Astrocyte of the spinal cord (primary cell): ENCODE measurements around the gene PPOX.

Experiments
- DNase-seq: peaks from one replicate; pipeline ENCODE4 v3.0.0; 2011; ENCODE audit warnings: low read depth, low spot score
- H3K4me3 ChIP-seq: 2 replicates; pipeline ENCODE4 v1.5.1; 2011; ENCODE audit warnings: low read depth, mild to moderate bottlenecking, low read length, moderate library complexity
- in situ Hi-C: cut with HindIII; loops from 2 replicates; pipeline ENCODE4 v1.10.0; 2017; ENCODE audit warnings: low sequenced_read_pairs
- TF ChIP-seq, protein P1 (sequence below): IDR thresholded peaks from 2 replicates; pipeline ENCODE4 v1.5.1; 2012; ENCODE audit warnings: low read depth, mild to moderate bottlenecking, low read length, inconsistent platforms

Gene PPOX

DNA sequence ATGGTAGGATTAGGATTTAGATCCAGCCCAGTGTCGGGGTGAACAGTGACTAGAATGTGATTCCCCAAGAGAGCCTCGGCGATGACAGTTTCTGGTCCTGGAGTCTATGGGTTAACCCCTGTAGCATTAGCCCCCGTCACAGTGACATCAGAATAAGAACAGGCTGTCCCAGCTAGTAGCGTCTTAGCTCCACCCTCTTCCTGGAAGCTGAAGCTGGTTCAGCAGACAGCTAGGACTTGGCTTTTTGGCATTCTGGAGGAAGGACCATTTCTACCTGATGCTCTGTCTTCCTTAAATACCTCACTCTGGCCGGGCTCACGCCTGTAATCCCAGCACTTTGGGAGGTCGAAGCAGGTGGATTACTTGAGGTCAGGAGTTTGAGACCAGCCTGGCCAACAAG lies 40.9 kb downstream of the PPOX start:
- TF ChIP-seq, protein P1, sequence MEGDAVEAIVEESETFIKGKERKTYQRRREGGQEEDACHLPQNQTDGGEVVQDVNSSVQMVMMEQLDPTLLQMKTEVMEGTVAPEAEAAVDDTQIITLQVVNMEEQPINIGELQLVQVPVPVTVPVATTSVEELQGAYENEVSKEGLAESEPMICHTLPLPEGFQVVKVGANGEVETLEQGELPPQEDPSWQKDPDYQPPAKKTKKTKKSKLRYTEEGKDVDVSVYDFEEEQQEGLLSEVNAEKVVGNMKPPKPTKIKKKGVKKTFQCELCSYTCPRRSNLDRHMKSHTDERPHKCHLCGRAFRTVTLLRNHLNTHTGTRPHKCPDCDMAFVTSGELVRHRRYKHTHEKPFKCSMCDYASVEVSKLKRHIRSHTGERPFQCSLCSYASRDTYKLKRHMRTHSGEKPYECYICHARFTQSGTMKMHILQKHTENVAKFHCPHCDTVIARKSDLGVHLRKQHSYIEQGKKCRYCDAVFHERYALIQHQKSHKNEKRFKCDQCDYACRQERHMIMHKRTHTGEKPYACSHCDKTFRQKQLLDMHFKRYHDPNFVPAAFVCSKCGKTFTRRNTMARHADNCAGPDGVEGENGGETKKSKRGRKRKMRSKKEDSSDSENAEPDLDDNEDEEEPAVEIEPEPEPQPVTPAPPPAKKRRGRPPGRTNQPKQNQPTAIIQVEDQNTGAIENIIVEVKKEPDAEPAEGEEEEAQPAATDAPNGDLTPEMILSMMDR: no peak
- H3K4me3 ChIP-seq: no peak overlapping the region
- in situ Hi-C loops: loop anchor here (25.0 kb wide), 1 partner anchor 155 kb away; the partner anchor contains the start of gene CFAP126
- DNase-seq: no peak

DNA sequence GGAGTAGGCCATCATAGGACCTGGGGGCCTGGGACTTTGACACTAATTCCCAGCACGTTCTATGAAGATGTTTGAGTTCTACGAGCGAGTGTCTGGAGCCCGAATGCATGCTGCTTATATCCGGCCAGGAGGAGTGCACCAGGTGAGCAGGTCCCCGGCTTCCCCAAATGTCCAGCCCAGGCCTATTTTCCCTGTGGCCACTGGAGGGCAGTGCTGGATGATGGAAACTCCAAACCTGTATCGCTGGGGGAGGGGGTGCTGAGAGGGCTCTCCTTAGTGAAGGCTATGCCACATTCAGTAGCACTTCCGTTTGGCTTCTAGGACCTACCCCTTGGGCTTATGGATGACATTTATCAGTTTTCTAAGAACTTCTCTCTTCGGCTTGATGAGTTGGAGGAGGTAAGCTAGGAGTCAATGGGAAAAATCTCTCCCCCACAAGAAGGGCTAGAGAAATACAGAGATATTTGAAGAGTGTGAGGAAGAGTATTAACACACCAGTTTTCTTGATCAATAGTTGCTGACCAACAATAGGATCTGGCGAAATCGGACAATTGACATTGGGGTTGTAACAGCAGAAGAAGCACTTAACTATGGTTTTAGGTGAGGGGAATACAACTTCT lies 43.7 kb downstream of the PPOX start:
- peak; percentile 62 for DNase-seq
- H3K4me3 ChIP-seq: no peak overlapping the region
- TF ChIP-seq, protein P1: peak; percentile 96
- in situ Hi-C loops: loop anchor here (25.0 kb wide), 1 partner anchor 152 kb away; the partner anchor contains the start of gene CFAP126

DNA sequence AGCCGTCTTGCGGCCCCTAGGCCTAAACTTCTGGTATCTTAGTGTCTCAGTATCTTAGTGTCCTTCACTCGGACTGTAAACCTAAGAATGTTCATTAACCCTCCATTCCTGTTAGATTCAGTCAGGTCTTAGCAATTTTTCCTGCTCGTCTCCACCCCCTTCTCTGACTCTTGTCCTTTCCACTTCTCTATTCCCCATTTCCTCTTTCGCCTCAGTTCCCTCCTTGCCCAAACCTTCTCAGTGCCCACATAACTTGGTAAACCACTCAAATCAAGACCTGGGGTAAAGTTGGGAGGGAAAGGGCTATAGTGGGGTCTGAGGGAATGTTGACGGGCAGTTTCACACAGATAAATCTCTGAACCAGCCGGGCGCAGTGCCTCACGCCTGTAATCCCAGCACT lies 48.1 kb downstream of the PPOX start:
- DNase-seq: no peak
- in situ Hi-C loops: loop anchor here (25.0 kb wide), 1 partner anchor 148 kb away; the partner anchor contains the start of gene CFAP126
- H3K4me3 ChIP-seq: no peak overlapping the region
- TF ChIP-seq, protein P1: no peak

DNA sequence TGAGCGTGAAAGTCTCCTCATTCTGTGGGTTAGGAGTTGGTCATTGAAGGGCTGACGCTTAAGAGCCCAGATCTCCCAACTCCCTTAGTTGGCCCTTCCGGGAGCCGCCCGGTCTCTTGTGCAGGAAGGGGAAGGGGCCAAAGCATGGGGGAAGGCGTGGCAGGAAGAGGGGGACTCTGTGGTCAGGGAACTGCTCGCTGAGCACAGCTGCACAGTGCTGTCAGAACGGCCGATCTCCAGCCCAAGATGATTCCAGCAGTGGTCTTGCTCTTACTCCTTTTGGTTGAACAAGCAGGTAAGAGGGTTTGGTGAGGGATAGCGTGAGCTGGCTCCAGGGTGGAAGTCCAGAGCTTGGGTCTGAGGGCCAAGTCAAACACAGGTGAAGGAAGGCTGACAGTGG lies 48.9 kb downstream of the PPOX start, which contains the start of gene FCER1G:
FCER1G (plus strand) TSS at position 220 of the 400 bp plus-strand sequence; CDS start at position 247, 27 bp downstream.
- H3K4me3 ChIP-seq: no peak within 1 kb of the TSS
- DNase-seq: no peak
- in situ Hi-C loops: loop anchor here (25.0 kb wide), 1 partner anchor 147 kb away; the partner anchor contains the start of gene CFAP126
- TF ChIP-seq, protein P1: no peak

DNA sequence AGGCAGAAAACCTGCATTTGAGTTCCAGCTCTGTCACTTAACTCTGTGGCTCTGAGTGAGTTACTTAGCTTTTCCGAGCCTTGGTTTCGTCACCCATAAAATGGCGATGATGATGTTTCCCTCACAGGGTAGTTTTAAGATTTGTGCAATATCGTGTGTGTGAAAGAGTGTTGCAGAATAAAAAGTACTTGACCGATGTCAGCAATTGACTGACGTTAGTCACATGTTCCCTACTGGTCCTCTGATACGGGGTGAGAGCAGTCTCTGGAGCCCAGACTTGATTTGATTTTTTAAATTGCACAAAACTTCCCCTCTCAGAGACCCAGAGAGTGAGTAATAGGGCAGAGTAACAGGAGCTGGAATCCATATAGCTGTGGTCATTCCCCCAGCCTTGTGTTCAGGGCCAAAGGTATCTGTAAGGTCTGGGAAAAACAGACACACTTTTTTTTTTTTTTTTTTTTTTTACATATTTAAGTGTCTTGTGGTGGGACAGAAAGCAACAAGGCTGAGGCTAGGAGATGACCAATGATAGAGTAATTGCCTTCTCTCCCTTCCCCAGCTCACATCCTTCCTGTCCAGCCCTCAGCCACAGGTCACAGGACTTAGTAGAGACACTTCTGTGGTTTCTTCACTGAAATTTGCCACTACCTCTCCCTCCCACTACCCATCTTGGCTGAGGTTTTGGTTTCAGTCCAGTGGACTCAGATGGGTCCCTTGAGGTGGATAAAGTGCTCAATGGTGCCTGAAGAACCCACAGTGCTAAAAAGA lies 50.9 kb downstream of the PPOX start:
- no peak overlapping the region for H3K4me3 ChIP-seq
- TF ChIP-seq, protein P1: no peak
- in situ Hi-C loops: loop anchor here (25.0 kb wide), 1 partner anchor 145 kb away; the partner anchor contains the start of gene CFAP126
- peak; percentile 60 for DNase-seq

DNA sequence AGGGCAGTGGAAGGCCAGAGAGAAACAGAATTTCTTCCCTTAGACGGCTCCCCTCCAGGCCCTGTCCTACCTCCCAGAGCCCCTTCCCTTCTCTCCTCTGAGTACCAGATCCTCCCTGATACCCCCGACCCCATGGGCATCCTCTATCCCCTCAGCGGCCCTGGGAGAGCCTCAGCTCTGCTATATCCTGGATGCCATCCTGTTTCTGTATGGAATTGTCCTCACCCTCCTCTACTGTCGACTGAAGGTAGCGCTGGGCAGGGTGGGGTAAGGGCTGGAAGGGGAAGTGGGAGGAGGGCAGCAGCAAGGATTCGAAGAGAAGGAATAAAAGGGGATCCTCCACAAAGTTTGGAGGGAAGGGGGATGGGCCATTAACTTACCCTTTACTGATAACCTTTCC lies 51.6 kb downstream of the PPOX start:
- in situ Hi-C loops: loop anchor here (25.0 kb wide), 1 partner anchor 144 kb away; the partner anchor contains the start of gene CFAP126
- H3K4me3 ChIP-seq: no peak overlapping the region
- DNase-seq: no peak
- TF ChIP-seq, protein P1: no peak
